Naive thymus-derived CD8-positive, alpha-beta T cell (primary cell): ENCODE data around the gene TNNT3. TPM values are rescaled to one million over a fixed set of nuclear protein-coding genes. Genes with fewer than 3 reads are reported as not detected.
"Not testable (repeated sequence)": the region's sequence is repeated elsewhere in the genome, so short reads cannot be mapped to it uniquely, and the experiment has no call there.

ENCODE experiments used
- ATAC-seq, 2 donors: fragments of 150-1000 bp; cut with Tn5 transposase in 1 of 2; sonication (Bioruptor Pico), chemical (Tn5 transposase) in 1 of 2; 1 replicate in 1 of 2; 2 replicates in 1 of 2; pipeline ENCODE4 v1.10.0; 2021; ENCODE audit warnings: mild to moderate bottlenecking in 2 of 2, moderate library complexity in 2 of 2
- POLR2A ChIA-PET: fragments of 350-600 bp; sonication (Branson Sonifier 250); formaldehyde crosslinking; loops from one replicate; lab custom pipeline; 2021; ENCODE audit warnings: antibody characterized with exemption; lab: Charles Lee
- DNase-seq, 10 donors: peaks; one replicate each; pipeline versions ENCODE4 v3.0.0 to v3.0.0-alpha.2; 2020 to 2022
- H3K27ac Mint-ChIP-seq, 10 donors: one replicate each; pipeline ENCODE4 v1.8.0; 2020 to 2022; ENCODE audit warnings: mild to moderate bottlenecking in 10 of 10, mixed read lengths in 10 of 10, moderate library complexity in 4 of 10, inconsistent platforms in 1 of 10
- H3K27me3 Mint-ChIP-seq, 5 donors: one replicate each; pipeline ENCODE4 v1.8.0; 2021 to 2022; ENCODE audit warnings: mixed read lengths in 5 of 5
- H3K36me3 Mint-ChIP-seq, 3 donors: one replicate each; pipeline ENCODE4 v1.8.0; 2020 to 2022; ENCODE audit warnings: mixed read lengths in 3 of 3, mild to moderate bottlenecking in 2 of 3, inconsistent platforms in 1 of 3
- H3K4me1 Mint-ChIP-seq, 4 donors: one replicate each; pipeline ENCODE4 v1.8.0; 2021 to 2022; ENCODE audit warnings: mixed read lengths in 4 of 4
- H3K4me3 Mint-ChIP-seq, 10 donors: one replicate each; pipeline ENCODE4 v1.8.0; 2020 to 2022; ENCODE audit warnings: mild to moderate bottlenecking in 10 of 10, mixed read lengths in 10 of 10, moderate library complexity in 6 of 10, inconsistent platforms in 1 of 10
- H3K9me3 Mint-ChIP-seq, 9 donors: one replicate each; pipeline ENCODE4 v1.8.0; 2020 to 2022; ENCODE audit warnings: mixed read lengths in 9 of 9, mild to moderate bottlenecking in 3 of 9, inconsistent platforms in 1 of 9, moderate library complexity in 1 of 9
- polyA plus RNA-seq, 3 donors: library from polyadenylated mRNA; unstranded; fragments of 300-500 nt; fragmentation: Illumina TruSeq; gene quantifications; one replicate each; pipeline ENCODE4 v1.2.3, GENCODE V29; 2021
- total RNA-seq, 8 experiments: library from RNA in 2 of 8; stranded (reverse) in 2 of 8; gene quantifications; one replicate each; pipeline ENCODE4 v1.2.3 and lab custom pipeline; 2021 to 2026

Gene TNNT3
- total and polyA plus RNA-seq, 5 experiments from 2014 or later = 0.39 to 29.7 (median 28.0) TPM; not detected in 2

DNA sequence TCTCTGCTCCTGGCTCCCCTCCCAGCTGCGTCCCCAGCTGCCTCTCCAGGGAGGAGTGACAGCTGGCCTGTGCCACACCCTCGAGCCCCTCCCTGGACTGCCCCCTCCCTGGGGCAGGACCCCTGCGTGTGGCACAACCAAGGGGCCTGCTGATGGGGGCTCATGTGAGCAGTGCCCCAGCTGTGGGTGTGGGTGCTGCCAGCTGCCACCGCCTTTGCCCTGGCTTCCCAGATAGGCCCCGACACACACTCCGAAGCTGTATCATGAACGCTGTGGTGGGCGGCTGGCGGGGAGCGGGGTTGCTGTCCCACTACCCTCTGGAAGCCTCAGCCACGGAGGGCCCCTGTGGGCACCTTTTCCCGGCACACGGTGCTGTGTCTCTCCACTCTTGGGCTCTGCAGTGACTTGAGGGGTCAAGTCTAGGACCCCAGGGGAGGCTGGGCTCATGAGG, 43.6 kb upstream of the TNNT3 start:
- not testable (repeated sequence) for H3K9me3 Mint-ChIP-seq, H3K27me3 Mint-ChIP-seq, H3K4me3 Mint-ChIP-seq, H3K36me3 Mint-ChIP-seq, ATAC-seq
- peak in 1 of 10 donors; percentile 42 for DNase-seq
- Mint-ChIP-seq H3K27ac (peak overlapping the region in 2 of 10 donors; percentile 48 to 68), H3K4me1 (peaks cover 21 to 67% (median 48%) of the 10 kb centered on the region in 4 donors)
- POLR2A ChIA-PET = interaction anchor here (1.6 to 3.3 kb wide), 4 partner anchors 13 to 37 kb away, joined by 3 to 13 read pairs (median 10); partner anchors contain the start of gene LSP1

GRCh38 chr11:1876361-1877063, 43.0 kb upstream of the TNNT3 start:
- peaks cover 18 to 65% (median 47%) of the 10 kb centered on the region in 4 donors for H3K4me1 Mint-ChIP-seq
- H3K27ac Mint-ChIP-seq = peak overlapping the region in 2 of 10 donors; percentile 43 to 68
- POLR2A ChIA-PET = interaction anchor here (0.6 to 3.3 kb wide), 6 partner anchors 12 to 279 kb away, joined by 3 to 13 read pairs (median 6); partner anchors contain the start of genes KRTAP5-2 and LSP1
- no peaks in the 10 kb centered on the region for H3K9me3 Mint-ChIP-seq
- H3K27me3 Mint-ChIP-seq = no peaks in the 10 kb centered on the region
- no peak overlapping the region for H3K4me3 Mint-ChIP-seq
- ATAC-seq (no peak), DNase-seq (peak in 1 of 10 donors; percentile 59)
- H3K36me3 Mint-ChIP-seq = no peaks in the 10 kb centered on the region

DNA sequence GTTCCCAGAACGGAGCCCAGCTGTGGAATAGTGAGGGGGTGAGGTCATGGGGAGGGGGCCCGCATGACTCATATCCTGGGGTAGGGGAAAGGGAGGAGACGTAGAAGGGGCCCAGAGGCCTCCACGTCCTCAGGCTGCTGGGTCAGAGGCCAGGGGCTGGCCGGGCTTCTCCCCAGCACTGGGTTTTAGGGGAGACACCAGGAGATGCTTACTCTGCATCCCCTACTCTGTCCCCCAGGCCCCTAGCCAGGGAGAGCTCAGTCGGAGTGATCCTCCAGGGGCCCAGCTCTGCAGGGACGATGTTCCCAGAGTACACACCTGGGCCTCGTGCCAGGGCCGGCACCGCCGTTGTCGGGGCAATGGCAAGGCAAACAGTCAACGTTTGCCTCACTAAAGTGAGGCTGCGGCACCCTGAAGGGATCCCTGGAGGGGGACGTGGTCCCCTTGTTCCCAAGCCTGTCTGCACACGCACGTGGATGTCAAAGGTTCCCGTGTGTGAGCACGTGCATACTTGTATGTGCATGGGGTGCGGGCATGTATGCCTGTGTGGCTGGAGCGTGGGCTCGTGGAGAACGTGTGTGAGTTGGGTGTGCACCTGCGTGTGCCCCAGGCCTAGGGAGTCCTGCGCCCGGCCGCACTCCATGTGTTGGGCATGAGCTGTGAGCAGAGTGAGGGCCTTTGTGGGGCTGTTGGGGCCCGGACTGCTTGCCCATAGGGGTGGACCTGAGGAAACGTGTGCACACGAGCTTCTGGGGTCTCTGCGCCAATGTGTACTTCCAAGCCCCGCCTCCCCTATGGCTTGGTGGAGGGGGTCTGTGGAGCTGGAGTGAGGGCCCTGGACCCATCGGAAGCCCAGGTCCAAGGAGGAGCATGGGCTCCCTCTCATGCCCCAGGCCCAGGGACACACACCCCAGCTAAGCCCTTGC, 42.0 kb upstream of the TNNT3 start:
- POLR2A ChIA-PET = interaction anchor here (0.8 to 3.3 kb wide), 6 partner anchors 9 to 31 kb away, joined by 3 to 12 read pairs (median 4); partner anchors contain the start of gene LSP1
- H3K4me3 Mint-ChIP-seq = no peak overlapping the region
- peaks cover 16 to 61% (median 45%) of the 10 kb centered on the region in 4 donors for H3K4me1 Mint-ChIP-seq
- no peaks in the 10 kb centered on the region for H3K9me3 Mint-ChIP-seq
- DNase-seq (peak in 1 of 10 donors; percentile 64), ATAC-seq (no peak)
- no peaks in the 10 kb centered on the region for H3K36me3 Mint-ChIP-seq
- peak overlapping the region in 7 of 10 donors; percentile 31 to 71 (median 38) for H3K27ac Mint-ChIP-seq
- no peaks in the 10 kb centered on the region for H3K27me3 Mint-ChIP-seq

DNA sequence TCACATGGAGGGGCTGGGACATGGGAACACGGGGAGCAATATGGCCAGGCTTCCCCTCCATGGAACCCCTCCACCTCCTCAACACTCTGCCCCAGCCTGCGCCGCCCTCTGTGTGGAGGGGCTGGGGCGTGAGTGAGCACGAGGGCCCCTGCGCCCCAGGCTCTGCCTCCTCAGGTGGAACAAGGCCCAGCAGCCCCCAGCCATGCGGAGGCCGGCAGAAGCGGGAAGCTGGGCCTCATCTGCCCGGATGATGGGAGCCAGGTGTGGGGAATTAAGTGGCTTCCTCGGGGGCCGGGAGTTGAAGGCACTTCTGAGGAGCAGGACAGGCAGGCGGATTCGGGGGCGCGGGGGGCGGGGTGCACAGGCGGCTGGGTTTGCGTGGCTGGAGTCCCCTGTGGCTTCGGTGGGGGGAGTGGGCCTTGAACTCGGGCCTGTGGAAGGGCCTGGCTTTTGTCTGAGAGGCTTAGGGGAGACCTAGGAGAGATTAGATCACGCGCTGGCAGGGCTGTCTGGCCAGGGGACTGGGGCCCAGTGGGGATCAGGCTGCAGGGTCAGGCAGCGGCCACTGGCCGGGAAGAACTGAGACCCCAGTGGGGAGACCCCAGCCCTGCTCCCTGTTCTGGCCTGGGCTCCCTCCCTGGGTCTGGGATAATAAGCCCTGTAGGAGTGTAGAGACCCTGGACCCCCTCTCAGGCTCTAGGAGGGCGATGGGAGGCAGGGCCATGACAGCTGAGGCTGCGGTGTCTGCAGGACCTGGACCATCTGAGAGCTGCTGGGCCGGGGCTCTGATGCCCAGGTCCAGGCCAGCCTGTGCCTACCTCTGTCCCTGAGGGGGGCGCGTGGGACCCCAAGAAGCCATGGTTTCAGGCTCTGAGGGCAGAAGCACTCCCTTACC, 41.1 kb upstream of the TNNT3 start:
- DNase-seq (no peak), ATAC-seq (no peak)
- Mint-ChIP-seq H3K4me1 (peaks cover 14 to 54% (median 41%) of the 10 kb centered on the region in 4 donors), H3K9me3 (no peaks in the 10 kb centered on the region), H3K36me3 (no peaks in the 10 kb centered on the region), H3K27ac (peak overlapping the region in 5 of 10 donors; percentile 20 to 90 (median 33)), H3K27me3 (no peaks in the 10 kb centered on the region), H3K4me3 (no peak overlapping the region)
- POLR2A ChIA-PET = interaction anchor here (0.5 to 3.3 kb wide), 8 partner anchors 10 to 70 kb away, joined by 3 to 12 read pairs (median 3); partner anchors contain the start of gene LSP1

DNA sequence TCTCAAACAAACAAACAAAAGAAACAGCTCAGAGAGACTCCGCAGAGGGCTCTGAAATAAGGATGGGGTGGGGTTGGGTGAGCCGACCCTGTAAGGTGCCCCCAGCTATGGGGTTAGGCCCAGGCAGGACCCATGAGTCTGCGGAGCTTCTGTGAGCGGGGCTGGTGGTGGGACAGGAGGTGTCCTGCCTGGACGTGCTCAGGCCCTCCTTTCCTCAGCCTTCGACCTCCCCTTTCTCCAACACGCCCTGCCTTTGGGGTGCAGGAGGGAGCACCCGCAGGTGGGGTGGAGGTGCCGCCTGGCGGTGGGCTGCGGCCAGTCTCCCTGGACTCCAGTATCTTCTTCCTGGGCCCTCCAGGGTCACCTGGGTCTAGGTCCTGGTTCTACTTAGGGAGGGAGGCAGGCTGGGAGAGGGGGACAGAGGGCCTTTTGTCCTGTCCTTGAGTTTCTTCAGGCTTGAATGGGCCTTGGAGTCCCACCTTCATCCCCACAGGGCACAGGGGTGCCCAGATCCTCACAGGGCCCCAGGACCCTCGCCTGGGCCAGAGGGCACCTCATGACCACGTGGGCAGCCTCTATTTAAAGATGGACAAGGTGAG, 40.1 kb upstream of the TNNT3 start:
- Mint-ChIP-seq H3K4me3 (no peak overlapping the region), H3K4me1 (peaks cover 12 to 50% (median 38%) of the 10 kb centered on the region in 4 donors), H3K9me3 (no peaks in the 10 kb centered on the region), H3K27ac (peak overlapping the region in 2 of 10 donors; percentile 20 to 86), H3K27me3 (no peaks in the 10 kb centered on the region), H3K36me3 (no peaks in the 10 kb centered on the region)
- POLR2A ChIA-PET = interaction anchor here (0.5 to 1.6 kb wide), 4 partner anchors 27 to 71 kb away, joined by 3 to 4 read pairs (median 3); partner anchors contain the start of gene LSP1
- DNase-seq (peak in 1 of 10 donors; percentile 48), ATAC-seq (no peak)

GRCh38 chr11:1879941-1880720, 39.4 kb upstream of the TNNT3 start:
- POLR2A ChIA-PET = interaction anchor here (4.3 kb wide), 1 partner anchor 28 kb away, joined by 53 read pairs; the partner anchor contains the start of gene LSP1
- DNase-seq (peak in 1 of 10 donors; percentile 57), ATAC-seq (no peak)
- H3K4me1 Mint-ChIP-seq = peaks cover 12 to 48% (median 38%) of the 10 kb centered on the region in 4 donors
- no peaks in the 10 kb centered on the region for H3K9me3 Mint-ChIP-seq
- H3K27me3 Mint-ChIP-seq = no peaks in the 10 kb centered on the region
- H3K36me3 Mint-ChIP-seq = no peaks in the 10 kb centered on the region
- H3K4me3 Mint-ChIP-seq = no peak overlapping the region
- peak overlapping the region in 6 of 10 donors; percentile 8 to 86 (median 41) for H3K27ac Mint-ChIP-seq

- no peaks in the 10 kb centered on the region for H3K36me3 Mint-ChIP-seq
- H3K4me1 Mint-ChIP-seq = peaks cover 11 to 43% (median 34%) of the 10 kb centered on the region in 4 donors
- POLR2A ChIA-PET = interaction anchor here (0.8 to 4.3 kb wide), 3 partner anchors 10 to 64 kb away, joined by 3 to 53 read pairs (median 20); partner anchors contain the start of genes LSP1 and PRR33
- no peaks in the 10 kb centered on the region for H3K27me3 Mint-ChIP-seq
- H3K27ac Mint-ChIP-seq = peak overlapping the region in 7 of 10 donors; percentile 5 to 77 (median 34)
- no peaks in the 10 kb centered on the region for H3K9me3 Mint-ChIP-seq
- DNase-seq (peak in 1 of 10 donors; percentile 59), ATAC-seq (peak in 1 of 2 donors; percentile 7)
- H3K4me3 Mint-ChIP-seq = peak overlapping the region in 1 of 10 donors; percentile 40
Observed at GRCh38 chr11:1880746-1881441, 38.6 kb upstream of the TNNT3 start.

GRCh38 chr11:1881442-1882264, 37.9 kb upstream of the TNNT3 start:
- Mint-ChIP-seq H3K36me3 (no peaks in the 10 kb centered on the region), H3K4me1 (peaks cover 11 to 35% (median 29%) of the 10 kb centered on the region in 4 donors), H3K9me3 (no peaks in the 10 kb centered on the region), H3K27ac (peak overlapping the region in 3 of 10 donors; percentile 5 to 77 (median 40)), H3K27me3 (no peaks in the 10 kb centered on the region), H3K4me3 (no peak overlapping the region)
- POLR2A ChIA-PET = interaction anchor here (0.6 to 4.3 kb wide), 18 partner anchors 9 to 1131 kb away, joined by 3 to 53 read pairs (median 4); partner anchors contain the start of genes CTSD, H19, LSP1 and MRPL23
- DNase-seq (peak in 3 of 10 donors; percentile 18 to 59 (median 31)), ATAC-seq (peak; percentile 25 to 38)
